Astrocyte (in vitro differentiated cells and primary cell): Measurements from ENCODE around the gene TMEM94. TPM values are rescaled to one million over a fixed set of nuclear protein-coding genes. Genes with fewer than 3 reads are reported as not detected.

Source experiments
- DNase-seq: peaks from one replicate; pipeline ENCODE4 v3.0.0-alpha.2; 2010; ENCODE audit warnings: low read depth
- FAIRE-seq: peaks from 2 replicates; lab custom pipeline; 2011; peaks lifted over from hg19 to GRCh38; lab: Jason Lieb, UNC
- H2AFZ ChIP-seq: 2 replicates; pipeline ENCODE4 v1.6.0; 2012; ENCODE audit warnings: low read depth, low read length, inconsistent platforms
- H3K27ac ChIP-seq: 2 replicates; pipeline ENCODE4 v1.5.1; 2011; ENCODE audit warnings: low read depth, low read length, inconsistent platforms
- H3K27me3 ChIP-seq: 2 replicates; pipeline ENCODE4 v1.6.0; 2011; ENCODE audit warnings: low read length, inconsistent platforms; ENCODE audit not compliant: insufficient read depth
- H3K36me3 ChIP-seq: 2 replicates; pipeline ENCODE4 v1.5.1; 2011; ENCODE audit warnings: low read length, inconsistent platforms; ENCODE audit not compliant: insufficient read depth
- H3K4me1 ChIP-seq: 2 replicates; pipeline ENCODE4 v1.5.1; 2011; ENCODE audit warnings: low read length, inconsistent platforms; ENCODE audit not compliant: insufficient read depth
- H3K4me2 ChIP-seq: 2 replicates; pipeline ENCODE4 v1.6.0; 2012; ENCODE audit warnings: low read length, inconsistent platforms
- H3K4me3 ChIP-seq: 2 replicates; pipeline ENCODE4 v1.5.1; 2011; ENCODE audit warnings: low read depth, mild to moderate bottlenecking, low read length, inconsistent platforms; ENCODE audit not compliant: insufficient read depth
- H3K79me2 ChIP-seq: 2 replicates; pipeline ENCODE4 v1.6.0; 2012; ENCODE audit warnings: mild to moderate bottlenecking, low read length, inconsistent platforms; ENCODE audit not compliant: insufficient read depth
- H3K9ac ChIP-seq: 2 replicates; pipeline ENCODE4 v1.6.0; 2012; ENCODE audit warnings: mild to moderate bottlenecking, low read length, inconsistent platforms
- H3K9me3 ChIP-seq: 2 replicates; pipeline ENCODE4 v1.5.1; 2012; ENCODE audit warnings: low read depth, mild to moderate bottlenecking, low read length, inconsistent platforms; ENCODE audit not compliant: insufficient read depth
- H4K20me1 ChIP-seq: 2 replicates; pipeline ENCODE4 v1.6.0; 2012; ENCODE audit warnings: low read length, inconsistent platforms; ENCODE audit not compliant: insufficient read depth
- H3K27ac Mint-ChIP-seq: one replicate; pipeline ENCODE4 v1.8.0; 2021; ENCODE audit warnings: mild to moderate bottlenecking, mixed read lengths; ENCODE audit not compliant: unreplicated experiment
- H3K27me3 Mint-ChIP-seq: one replicate; pipeline ENCODE4 v1.8.0; 2021; ENCODE audit warnings: low read depth, mixed read lengths; ENCODE audit not compliant: unreplicated experiment
- H3K36me3 Mint-ChIP-seq: one replicate; pipeline ENCODE4 v1.8.0; 2021; ENCODE audit warnings: low read depth, mixed read lengths; ENCODE audit not compliant: unreplicated experiment
- H3K4me1 Mint-ChIP-seq: one replicate; pipeline ENCODE4 v1.8.0; 2021; ENCODE audit warnings: low read depth, mixed read lengths; ENCODE audit not compliant: unreplicated experiment
- H3K4me3 Mint-ChIP-seq: one replicate; pipeline ENCODE4 v1.8.0; 2021; ENCODE audit warnings: mild to moderate bottlenecking, moderate library complexity, mixed read lengths; ENCODE audit not compliant: unreplicated experiment
- H3K9me3 Mint-ChIP-seq: one replicate; pipeline ENCODE4 v1.8.0; 2021; ENCODE audit warnings: mild to moderate bottlenecking, mixed read lengths; ENCODE audit not compliant: unreplicated experiment
- CTCF ChIP-seq: IDR thresholded peaks from 2 replicates; pipeline ENCODE4 v1.5.1; 2011; ENCODE audit warnings: low read depth, mild to moderate bottlenecking, inconsistent platforms, low read length, moderate library complexity; ENCODE audit not compliant: insufficient read depth
- EZH2 ChIP-seq: IDR thresholded peaks from 2 replicates; pipeline ENCODE4 v1.6.1; 2012; ENCODE audit warnings: mild to moderate bottlenecking, low read length, inconsistent platforms; ENCODE audit not compliant: insufficient read depth
- total RNA-seq: library from RNA; stranded (reverse); gene quantifications from 2 replicates; pipeline ENCODE4 v1.2.1, GENCODE V29; 2021

Gene TMEM94
- total RNA-seq, 1 donor from 2014 or later, result 52.4 TPM

- Histone ChIP-seq H4K20me1 (peaks cover 21% of the 10 kb centered on the region), H3K9me3 (no peaks in the 10 kb centered on the region), H3K27me3 (no peaks in the 10 kb centered on the region), H3K9ac (no peak overlapping the region), H3K79me2 (peaks cover under 1% of the 10 kb centered on the region), H3K36me3 (no peaks in the 10 kb centered on the region), H2AFZ (no peak overlapping the region), H3K4me2 (no peak overlapping the region), H3K4me3 (no peak overlapping the region), H3K4me1 (peaks cover 9% of the 10 kb centered on the region), H3K27ac (no peak overlapping the region)
- peaks cover 15% of the 10 kb centered on the region for H3K36me3 Mint-ChIP-seq
- peaks cover 8% of the 10 kb centered on the region for H3K4me1 Mint-ChIP-seq
- H3K9me3 Mint-ChIP-seq, result peaks cover 2% of the 10 kb centered on the region
- no peak overlapping the region for H3K27ac Mint-ChIP-seq
- no peak for FAIRE-seq
- DNase-seq, result no peak
- no peak overlapping the region for H3K4me3 Mint-ChIP-seq
- TF ChIP-seq EZH2, result no peak
- no peak for TF ChIP-seq CTCF
- H3K27me3 Mint-ChIP-seq, result no peaks in the 10 kb centered on the region
Measured at GRCh38 chr17:75488693-75489510, 32.5 kb downstream of the TMEM94 start.

GRCh38 chr17:75489511-75489955 lies 33.1 kb downstream of the TMEM94 start:
- Mint-ChIP-seq H3K9me3 (peaks cover 2% of the 10 kb centered on the region), H3K4me1 (peaks cover 8% of the 10 kb centered on the region), H3K27me3 (no peaks in the 10 kb centered on the region), H3K27ac (no peak overlapping the region), H3K4me3 (no peak overlapping the region), H3K36me3 (peaks cover 18% of the 10 kb centered on the region)
- Histone ChIP-seq H3K4me3 (no peak overlapping the region), H3K27ac (no peak overlapping the region), H2AFZ (no peak overlapping the region), H3K79me2 (no peaks in the 10 kb centered on the region), H3K4me2 (no peak overlapping the region), H3K27me3 (no peaks in the 10 kb centered on the region), H3K9ac (no peak overlapping the region), H4K20me1 (peaks cover 20% of the 10 kb centered on the region), H3K9me3 (no peaks in the 10 kb centered on the region), H3K4me1 (peaks cover 9% of the 10 kb centered on the region), H3K36me3 (no peaks in the 10 kb centered on the region)
- DNase-seq (no peak), FAIRE-seq (no peak)
- no peak for TF ChIP-seq EZH2
- TF ChIP-seq CTCF, result no peak
